HG02970 (cell line): ENCODE measurements around the gene SLC28A2.

Experiments used
- ATAC-seq: cut with Tn5 transposase; IDR thresholded peaks from one replicate; pipeline ENCODE4 v1.9.1; 2021; ENCODE audit warnings: mild to moderate bottlenecking, moderate library complexity, moderate number of reproducible peaks; ENCODE audit not compliant: unreplicated experiment, low FRiP score

SLC28A2 gene

GRCh38 chr15:45319472-45320214, 67.6 kb downstream of the SLC28A2 start:
- ATAC-seq: no peak

DNA sequence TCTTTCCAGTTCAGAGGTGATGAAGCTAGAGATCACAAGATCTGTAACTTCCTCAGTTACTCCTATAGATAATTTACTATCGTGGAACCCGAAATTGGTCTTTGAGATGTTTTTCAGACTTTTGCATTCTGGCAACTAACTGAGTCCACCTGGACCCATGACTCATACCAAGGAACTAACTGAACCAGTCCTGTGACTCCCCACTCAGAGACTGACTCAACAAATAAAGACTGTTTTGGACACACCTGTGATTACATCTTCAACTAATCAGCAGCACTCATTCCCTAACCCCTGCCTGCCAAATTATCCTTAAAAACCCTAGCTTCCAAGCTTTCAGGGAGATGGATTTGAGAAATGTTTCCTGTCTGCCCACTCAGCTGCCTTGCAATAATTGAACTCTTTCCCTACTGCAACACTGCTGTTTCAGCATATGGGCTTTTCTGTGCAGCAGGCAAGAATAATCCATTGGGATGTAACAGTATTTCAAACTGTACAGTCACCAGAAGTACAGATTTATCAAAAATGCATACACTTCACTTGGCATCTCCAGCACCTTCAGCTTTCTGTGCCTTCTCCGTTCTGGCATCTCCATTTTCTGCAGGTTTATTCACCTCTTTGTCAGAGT, 68.7 kb downstream of the SLC28A2 start:
- no peak for ATAC-seq

- no peak for ATAC-seq
Measured at GRCh38 chr15:45326280-45326679, 74.2 kb downstream of the SLC28A2 start.

GRCh38 chr15:45326741-45327140, 74.7 kb downstream of the SLC28A2 start:
- ATAC-seq: no peak
